NOMO-1 treated with DMSO at 0.1 percent for 48 hours (cell line): ENCODE results near the gene INPP5D.
"Not testable (repeated sequence)": the region's sequence is repeated elsewhere in the genome, so short reads cannot be mapped to it uniquely, and the experiment has no call there.

Experiments
- DNase-seq: peaks from one replicate; lab custom pipeline; 2025; ENCODE audit not compliant: unreplicated experiment; lab: John Stamatoyannopoulos, UW

Gene INPP5D

GRCh38 chr2:233092432-233093165, 32.5 kb downstream of the INPP5D start:
- peak; percentile 92 for DNase-seq

DNA sequence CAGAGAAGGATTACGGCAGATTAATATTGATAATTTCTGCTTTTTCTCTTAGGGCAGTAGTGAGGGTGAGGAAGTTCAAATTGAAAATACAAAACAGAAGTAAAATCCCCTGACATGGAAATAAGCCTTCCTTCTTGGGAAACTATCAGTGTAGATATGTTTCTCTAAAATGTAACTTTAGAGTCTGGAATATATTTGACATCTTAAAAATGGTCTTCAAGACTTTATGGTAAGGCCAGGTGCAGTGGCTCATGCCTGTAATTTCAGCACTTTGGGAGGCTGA, 33.0 kb downstream of the INPP5D start:
- no peak for DNase-seq

- no peak for DNase-seq
Observed at GRCh38 chr2:233093721-233094120, 33.6 kb downstream of the INPP5D start.

- DNase-seq, result no peak
Observed at GRCh38 chr2:233094614-233095013, 34.5 kb downstream of the INPP5D start.

DNA sequence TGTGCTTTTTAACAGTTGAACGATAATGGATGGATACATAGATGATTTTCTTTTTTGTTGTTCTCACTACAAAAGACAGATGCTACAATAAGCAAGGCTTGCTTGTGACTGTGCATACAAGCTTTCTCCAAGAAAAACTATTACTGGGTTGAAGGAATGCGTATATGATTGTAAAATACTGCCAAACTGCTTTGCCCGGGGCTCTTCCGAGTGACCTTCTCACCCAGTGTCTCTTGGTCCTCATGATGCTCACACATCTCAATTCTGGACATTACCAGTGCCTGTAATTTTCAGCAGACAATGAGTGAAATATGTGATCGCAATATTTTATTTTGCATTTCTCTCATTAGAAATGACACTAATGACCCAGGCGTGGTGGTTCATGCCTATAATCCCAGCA, 35.9 kb downstream of the INPP5D start:
- no peak for DNase-seq

- no peak for DNase-seq
Observed at GRCh38 chr2:233098618-233099017, 38.5 kb downstream of the INPP5D start.

DNA sequence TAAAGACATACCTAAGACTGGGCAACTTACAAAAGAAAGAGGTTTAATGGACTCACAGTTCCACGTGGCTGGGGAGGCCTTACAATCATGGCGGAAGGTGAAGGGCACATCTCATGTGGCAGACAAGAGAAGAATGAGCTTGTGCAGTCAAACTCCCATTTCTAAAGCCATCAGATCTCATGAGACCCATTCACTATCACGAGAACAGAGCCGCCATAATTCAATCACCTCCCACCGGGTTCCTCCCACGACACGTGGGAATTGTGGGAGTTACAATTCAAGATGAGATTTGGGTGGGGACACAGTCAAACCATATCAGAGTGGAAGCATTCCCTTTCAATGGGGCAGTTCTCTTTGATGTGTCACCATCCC, 39.7 kb downstream of the INPP5D start:
- DNase-seq, result not testable (repeated sequence)

DNA sequence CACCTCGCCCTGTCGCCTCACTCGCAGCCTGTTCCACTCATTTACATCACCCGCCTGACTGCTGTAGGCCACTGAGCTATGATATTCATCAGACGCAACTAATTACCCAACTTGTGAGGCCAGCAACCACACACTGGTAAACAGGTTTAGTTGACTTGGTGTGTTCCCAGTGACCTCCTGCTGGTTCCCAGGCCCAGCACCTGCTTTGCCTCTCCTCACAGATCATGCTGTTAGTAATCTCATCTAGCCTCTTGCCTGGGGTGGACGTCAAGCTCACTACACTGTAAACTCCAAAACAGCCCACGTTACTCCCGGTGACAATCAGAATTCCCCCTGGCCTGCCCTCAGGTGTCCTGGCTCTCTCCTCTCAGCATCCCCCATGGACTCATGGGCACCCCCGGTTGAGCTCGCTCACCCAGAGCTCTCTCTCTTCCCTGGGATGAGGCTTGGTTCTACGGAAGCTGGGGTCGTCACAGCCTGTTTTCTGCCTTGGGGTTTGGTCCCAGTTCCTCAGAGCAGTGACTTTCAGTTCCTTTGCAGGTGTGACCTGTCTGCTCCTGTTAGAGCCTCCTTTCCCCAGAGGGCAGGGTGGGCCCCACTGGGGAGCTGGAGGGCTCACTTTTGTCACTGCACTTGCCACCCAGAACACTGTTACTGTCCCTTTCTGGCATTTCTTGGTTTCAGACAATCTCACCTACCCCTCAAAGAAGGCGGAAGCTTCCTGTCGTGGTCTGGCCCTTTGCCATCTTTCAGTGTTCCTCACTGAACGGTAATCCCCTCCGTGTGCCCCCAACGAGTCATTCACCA, 40.3 kb downstream of the INPP5D start:
- peak; percentile 9 for DNase-seq

- no peak for DNase-seq
Observed at GRCh38 chr2:233101141-233101540, 41.0 kb downstream of the INPP5D start.

GRCh38 chr2:233101816-233102215, 41.7 kb downstream of the INPP5D start:
- DNase-seq, result no peak

- no peak for DNase-seq
Observed at GRCh38 chr2:233105156-233105895, 45.2 kb downstream of the INPP5D start.

DNA sequence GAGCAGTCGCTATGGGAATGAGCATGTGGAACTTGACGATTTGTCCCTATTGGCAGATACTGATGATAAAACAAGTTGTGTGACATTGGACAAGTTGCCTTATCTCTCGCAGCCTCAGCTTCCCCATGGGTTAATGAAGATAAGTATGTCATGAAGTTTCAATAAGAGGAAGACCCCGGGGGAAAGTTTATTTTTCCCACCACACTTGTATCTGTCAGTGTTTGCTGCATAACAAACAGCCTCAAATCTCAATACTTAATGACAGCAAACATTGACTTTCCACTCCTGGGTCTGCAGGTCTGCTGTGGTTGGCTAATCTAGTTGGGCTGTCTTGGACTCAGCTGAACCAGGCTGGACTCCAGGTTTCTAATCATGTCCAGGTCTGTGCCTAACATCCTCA, 45.8 kb downstream of the INPP5D start:
- no peak for DNase-seq

DNA sequence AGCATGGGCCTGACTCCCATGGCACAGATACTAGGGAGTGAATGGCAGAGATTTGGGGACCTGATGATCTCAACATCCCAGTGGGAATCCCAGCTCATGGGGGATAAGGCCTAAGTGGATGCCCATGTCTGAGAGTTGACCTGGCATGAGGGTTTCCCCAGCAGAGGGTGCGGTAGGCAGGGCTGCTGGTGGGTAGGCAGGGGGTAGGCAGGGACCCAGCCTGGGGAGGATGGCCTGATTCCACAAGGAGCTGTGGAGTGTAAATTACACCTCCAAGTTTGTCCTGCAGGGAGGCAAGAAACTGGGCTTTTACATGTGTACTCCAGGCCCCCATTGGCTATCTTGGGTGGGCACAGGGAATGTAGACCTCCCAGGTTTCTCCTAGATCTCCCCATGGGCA, 46.9 kb downstream of the INPP5D start:
- DNase-seq, result no peak

- DNase-seq, result no peak
Observed at GRCh38 chr2:233107831-233108300, 47.7 kb downstream of the INPP5D start.

DNA sequence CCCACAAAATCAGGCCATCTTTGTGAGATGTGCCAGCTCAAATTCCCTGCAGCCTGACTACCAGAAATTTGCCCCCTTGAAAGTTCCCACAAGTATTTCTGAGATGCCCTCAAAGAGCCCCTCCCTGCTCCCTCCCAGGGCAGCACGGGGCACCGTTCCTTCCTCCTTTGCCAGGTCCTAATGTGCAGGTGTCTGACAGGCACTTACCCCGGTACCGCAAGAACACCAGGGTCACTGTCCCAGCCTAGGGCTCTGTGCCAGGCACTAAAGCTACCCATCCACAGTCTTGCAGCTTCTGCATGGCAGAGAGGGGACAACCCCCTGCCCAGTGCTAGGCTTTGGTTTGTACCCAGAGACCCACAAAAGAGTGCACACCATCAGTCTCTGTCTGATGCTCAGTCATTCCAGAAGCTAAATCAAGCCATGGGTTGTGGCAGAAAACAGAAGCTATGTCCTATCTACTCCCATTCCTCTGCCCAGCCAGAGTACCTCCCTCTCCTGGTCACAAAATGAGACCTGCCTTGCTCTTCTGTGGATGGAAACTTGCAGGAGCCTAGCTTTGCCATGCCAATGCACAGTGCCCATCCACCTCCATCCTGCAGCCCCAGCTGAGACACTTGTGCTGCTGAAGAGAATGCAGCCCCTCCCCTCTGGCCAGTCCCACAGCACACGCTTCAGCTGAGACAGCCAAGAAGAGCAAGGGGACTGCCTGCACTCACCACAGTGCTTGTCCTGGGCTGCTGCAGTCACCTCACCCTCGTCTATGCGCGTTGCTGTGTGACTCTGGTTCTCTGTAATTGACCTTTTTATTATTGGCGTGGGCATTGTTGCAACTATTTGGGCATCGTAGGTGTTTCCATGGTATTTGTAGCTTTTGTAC, 48.7 kb downstream of the INPP5D start:
- no peak for DNase-seq

DNA sequence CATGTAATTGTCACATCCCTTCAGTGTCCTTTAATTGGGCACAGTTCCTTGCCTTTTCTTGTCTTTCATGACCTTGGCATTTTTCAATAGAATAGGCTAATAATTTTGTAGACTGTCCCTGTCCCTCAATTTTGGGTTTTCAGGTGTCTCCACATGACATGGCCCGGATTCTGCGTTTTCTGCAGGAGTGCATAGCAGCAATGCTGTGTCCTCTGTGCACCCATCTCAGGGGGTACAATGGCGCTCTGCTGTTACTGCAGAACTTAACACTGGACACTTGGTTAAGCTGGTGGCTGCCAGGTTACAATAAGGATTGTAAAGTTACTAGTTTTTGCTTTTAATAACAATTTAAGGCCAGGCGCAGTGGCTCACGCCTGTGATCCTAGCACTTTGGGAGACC, 51.3 kb downstream of the INPP5D start:
- no peak for DNase-seq

DNA sequence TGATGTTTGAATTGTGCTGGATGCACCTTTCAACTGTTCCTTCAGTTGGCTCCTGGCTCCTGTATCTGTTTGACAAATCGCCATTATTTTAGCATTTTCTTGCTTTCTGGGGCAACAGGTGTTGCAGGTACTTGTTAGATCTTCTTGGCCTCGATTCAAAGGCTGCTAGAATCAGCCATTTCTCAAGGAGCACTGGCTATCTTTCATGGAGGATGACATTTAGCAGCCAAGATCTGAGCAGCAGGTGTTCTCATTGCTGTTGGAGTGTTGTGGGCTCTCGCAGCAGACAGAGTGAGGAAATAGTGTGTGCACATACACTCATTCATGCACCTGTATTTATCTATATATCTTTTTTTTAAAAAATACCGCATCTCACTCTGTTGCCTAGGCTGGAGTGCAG, 52.2 kb downstream of the INPP5D start:
- DNase-seq, result no peak

- DNase-seq, result no peak
Observed at GRCh38 chr2:233112776-233113452, 52.8 kb downstream of the INPP5D start.

- DNase-seq, result no peak
Observed at GRCh38 chr2:233114421-233114861, 54.3 kb downstream of the INPP5D start.

DNA sequence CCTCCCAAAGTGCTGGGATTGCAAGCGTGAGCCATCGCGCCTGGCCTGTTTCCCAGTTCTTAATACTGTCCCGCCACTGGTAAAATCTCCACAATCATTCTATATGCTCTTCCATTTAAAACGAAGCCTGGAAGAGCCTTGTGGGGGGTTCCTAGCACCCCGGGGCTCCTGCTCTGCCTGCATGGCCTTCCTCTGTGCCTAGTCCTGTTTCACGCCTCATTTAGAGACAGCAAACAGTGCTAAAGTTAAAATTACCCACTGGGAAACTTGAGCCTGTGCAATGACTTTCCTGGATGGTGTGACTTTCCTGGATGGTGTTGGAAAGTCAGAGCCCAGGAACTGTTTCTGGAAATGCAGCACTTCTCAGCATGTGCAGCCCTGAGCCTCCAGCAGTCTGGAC, 55.0 kb downstream of the INPP5D start:
- DNase-seq, result no peak
